Measurements from ENCODE around the gene NINJ1.

NINJ1 gene

GRCh38 chr9:93090091-93090655, 43.9 kb downstream of the NINJ1 start:
- no peak for DNase-seq (ENCODE audit: low read depth in 1 of 2, low spot score in 1 of 2)

- no peak for DNase-seq (ENCODE audit: low read depth in 1 of 2, low spot score in 1 of 2)
These were observed 44.5 kb downstream of the NINJ1 start for GRCh38 chr9:93089481-93089991.

- no peak for DNase-seq (ENCODE audit: low read depth in 1 of 2, low spot score in 1 of 2)
These were observed 45.0 kb downstream of the NINJ1 start for GRCh38 chr9:93089024-93089423.

DNA sequence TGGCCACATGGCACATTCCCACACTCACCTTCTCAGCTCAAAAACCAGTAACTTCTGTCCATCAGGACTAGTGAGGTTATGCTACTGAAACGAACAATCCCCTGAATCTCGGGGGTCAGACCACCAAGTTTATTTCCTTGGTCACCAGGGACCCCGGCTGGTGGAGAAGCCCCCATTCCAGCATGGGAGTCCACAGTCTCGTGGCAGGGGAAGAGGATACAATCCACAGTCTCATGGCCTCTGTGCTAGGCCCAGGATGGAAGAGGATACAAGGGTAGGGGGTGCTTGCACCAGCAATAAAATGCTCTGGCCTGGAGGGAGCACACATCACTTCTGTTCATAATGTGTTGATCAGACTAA, 45.4 kb downstream of the NINJ1 start:
- no peak for DNase-seq (ENCODE audit: low read depth in 1 of 2, low spot score in 1 of 2)

GRCh38 chr9:93087971-93088655, 45.9 kb downstream of the NINJ1 start:
- no peak for DNase-seq (ENCODE audit: low read depth in 1 of 2, low spot score in 1 of 2)

GRCh38 chr9:93086447-93087224, 47.4 kb downstream of the NINJ1 start:
- DNase-seq (ENCODE audit: low read depth in 1 of 2, low spot score in 1 of 2), result no peak

- DNase-seq (ENCODE audit: low read depth in 1 of 2, low spot score in 1 of 2), result no peak
These were observed 48.4 kb downstream of the NINJ1 start for GRCh38 chr9:93085676-93086075.

- no peak for DNase-seq (ENCODE audit: low read depth in 1 of 2, low spot score in 1 of 2)
These were observed 49.6 kb downstream of the NINJ1 start for GRCh38 chr9:93084471-93084881.

DNA sequence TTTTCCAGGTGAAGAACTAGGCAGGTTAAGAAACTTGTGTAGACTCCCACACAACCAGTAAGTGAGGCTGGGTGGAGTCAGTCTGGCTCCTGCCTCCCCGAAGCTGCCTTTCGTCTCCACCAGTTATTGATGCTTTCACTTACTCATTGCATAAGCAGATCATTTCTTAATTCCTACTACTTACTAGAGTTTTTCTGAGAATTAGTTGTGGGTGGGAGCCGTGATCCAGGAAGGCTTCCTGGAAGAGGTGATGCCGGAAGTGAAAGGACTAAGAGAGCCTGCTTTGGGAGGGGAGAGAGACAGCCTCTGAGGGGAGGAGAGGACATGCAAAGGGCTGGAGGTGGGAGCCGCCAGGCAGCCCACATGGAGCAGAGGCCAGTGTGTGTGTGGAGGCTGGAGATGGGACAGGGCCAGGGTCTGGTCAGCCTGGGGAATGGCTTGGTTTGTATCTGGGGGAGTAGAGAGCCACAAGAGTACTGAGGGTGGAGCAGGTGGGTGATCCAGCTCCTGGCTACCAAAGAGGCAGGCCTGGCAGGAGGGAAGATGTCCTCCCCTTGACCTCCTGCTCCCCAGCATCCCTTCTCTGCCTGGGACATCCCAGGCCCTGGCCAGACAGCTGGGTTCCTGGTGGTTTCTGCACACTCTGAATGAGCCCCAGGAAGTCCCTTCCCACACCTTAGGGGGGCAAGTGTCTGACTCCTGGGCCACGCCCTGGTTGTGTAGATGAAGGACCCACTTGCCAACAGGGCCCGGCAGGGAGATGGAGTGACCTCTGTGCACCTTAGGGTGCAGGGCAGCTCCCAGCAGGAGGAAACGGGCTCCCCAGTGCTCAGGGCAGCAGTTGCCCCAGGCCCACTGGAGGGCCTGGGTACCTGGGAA, 50.2 kb downstream of the NINJ1 start:
- no peak for DNase-seq (ENCODE audit: low read depth in 1 of 2, low spot score in 1 of 2)

DNA sequence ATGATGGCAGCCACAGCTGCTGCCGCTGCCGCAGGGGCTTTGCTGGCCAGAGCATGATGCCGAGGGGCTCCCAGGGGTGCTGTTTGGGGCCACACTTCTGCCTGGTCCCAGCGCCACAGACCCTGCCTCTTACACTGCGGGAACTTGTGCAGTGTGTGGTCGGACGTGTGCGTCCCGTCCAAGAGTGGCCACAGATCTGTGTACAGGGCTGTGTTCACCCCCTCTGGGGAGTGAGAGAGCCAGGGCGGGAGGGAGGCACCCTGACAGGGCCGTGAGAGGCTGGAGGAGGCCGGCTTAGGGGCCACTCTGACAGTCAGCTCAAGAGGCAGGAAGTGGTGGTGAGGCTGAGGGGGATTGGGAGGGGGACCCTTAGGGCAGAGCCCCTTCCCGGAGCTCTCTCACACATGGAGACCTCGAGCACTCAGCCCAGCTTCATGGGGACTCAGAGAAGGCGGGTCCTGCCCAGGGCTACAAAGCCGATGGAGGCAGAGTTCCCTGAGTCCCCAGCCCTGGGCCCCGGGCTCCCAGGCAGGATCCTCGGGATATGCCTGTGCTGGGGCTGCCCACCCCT, 51.1 kb downstream of the NINJ1 start:
- DNase-seq (ENCODE audit: low read depth in 1 of 2, low spot score in 1 of 2), result no peak

DNA sequence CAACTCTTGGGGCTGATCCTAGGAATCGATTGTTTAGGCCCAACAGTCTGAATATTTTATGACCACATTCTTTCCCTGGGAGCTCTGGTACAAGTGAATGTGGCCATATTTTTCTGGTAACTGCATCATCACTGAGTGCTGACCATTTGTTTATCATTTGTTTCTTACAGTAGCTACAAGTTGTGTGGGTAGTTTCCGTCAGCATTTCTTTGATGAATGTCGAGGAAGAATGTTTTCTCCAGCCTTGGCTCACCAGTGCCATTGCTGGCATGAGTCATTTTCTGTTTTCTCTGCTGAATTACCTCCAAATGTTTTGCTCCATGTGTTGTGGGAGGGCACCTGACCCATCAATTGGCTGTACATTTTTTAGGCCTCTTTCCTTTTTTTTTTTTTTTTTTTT, 52.1 kb downstream of the NINJ1 start:
- no peak for DNase-seq (ENCODE audit: low read depth in 1 of 2, low spot score in 1 of 2)

- no peak for DNase-seq (ENCODE audit: low read depth in 1 of 2, low spot score in 1 of 2)
These were observed 52.9 kb downstream of the NINJ1 start for GRCh38 chr9:93081081-93081529.

- no peak for DNase-seq (ENCODE audit: low read depth in 1 of 2, low spot score in 1 of 2)
These were observed 53.6 kb downstream of the NINJ1 start for GRCh38 chr9:93080406-93080805.

GRCh38 chr9:93079371-93079770, 54.7 kb downstream of the NINJ1 start:
- no peak for DNase-seq (ENCODE audit: low read depth in 1 of 2, low spot score in 1 of 2)

DNA sequence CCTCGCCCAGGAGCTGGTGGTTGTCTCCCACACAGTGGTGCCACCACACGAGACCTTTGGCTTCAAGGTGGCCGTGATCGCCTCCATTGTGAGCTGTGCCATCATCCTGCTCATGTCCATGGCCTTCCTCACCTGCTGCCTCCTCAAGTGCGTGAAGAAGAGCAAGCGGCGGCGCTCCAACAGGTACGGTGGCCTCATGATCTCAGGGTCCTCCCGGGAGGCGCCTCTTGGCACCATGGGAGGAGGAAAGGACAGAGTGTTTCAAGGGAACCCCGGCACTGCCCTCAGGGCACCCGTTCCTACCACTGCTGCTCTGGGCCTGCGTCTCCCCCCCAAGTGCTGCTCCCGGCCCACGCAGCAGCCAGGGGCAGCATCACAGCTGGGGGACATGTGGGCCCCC, 56.2 kb downstream of the NINJ1 start:
- DNase-seq (ENCODE audit: low read depth in 1 of 2, low spot score in 1 of 2), result no peak

- no peak for DNase-seq (ENCODE audit: low read depth in 1 of 2, low spot score in 1 of 2)
These were observed 56.7 kb downstream of the NINJ1 start for GRCh38 chr9:93077367-93077766.

DNA sequence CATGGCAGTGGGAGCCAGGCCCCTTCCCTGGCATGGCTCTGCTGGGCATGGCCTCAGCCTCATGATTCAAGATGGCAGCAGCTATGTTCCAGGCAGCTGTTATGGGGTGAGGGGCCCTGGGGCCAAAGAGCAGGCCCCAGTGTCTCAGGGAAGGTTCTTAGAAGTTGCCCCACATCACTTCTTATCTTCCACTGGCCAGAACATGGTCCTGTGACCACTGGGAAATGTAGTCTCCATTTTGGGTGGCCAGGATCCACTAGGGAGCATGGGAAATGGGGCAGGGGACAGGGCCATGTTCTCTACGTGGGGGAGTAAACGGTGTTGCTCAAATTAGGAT, 57.3 kb downstream of the NINJ1 start:
- no peak for DNase-seq (ENCODE audit: low read depth in 1 of 2, low spot score in 1 of 2)

- DNase-seq (ENCODE audit: low read depth in 1 of 2, low spot score in 1 of 2), result no peak
These were observed 57.8 kb downstream of the NINJ1 start for GRCh38 chr9:93076101-93076791.

DNA sequence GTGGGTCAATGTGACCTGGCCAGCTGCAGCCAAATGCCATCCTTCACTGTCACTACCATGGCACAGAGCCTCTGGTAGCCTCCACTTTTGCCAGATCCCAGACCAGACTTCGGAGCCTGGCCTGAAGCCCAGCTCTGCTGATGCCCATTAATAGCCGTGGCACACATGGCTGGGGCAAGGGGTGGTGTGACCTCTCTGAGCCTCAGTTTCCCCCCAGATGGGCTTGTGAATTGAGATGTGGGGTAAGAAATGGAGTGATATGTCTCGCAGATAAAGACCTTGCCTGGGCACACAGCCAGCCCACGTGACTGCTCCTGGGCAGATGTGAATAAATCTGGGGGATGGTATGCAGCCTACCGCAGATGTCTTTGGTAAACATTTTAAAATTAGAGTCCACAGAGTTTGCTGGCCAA, 61.7 kb downstream of the NINJ1 start:
- no peak for DNase-seq (ENCODE audit: low read depth in 1 of 2, low spot score in 1 of 2)
